Measurements from ENCODE around the gene MLLT3.

DNA sequence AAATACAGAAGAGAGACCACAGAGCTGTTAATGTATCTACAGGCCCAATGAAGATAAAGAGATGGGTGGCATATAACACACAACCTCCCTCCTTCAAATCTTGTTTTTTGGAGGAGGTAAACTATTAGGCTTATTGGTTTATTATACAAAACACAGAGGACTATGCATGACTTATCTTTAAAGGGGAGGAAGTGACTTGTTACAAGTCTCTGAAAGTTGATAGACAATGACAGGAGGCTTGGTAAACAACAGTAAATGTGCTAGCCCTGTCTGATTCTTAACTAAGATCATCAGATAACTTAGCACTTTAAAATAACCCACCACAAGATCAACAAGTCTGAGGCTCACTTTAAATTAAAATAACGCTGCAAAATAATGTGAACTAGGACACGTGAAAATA, 219.0 kb downstream of the MLLT3 start:
- no peak for TF ChIP-seq CTCF (conservative IDR thresholded peaks at IDR 0.05 in 1 of 2, IDR thresholded peaks at IDR 0.05 in 1 of 2; ENCODE audit: low read depth in 1 of 2, low read length in 2 of 2)
- TF ChIP-seq EZH2 (IDR thresholded peaks at IDR 0.05; ENCODE audit: low read length, missing control alignments) = no peak
